ENCODE data around the gene DRGX.

Gene DRGX

DNA sequence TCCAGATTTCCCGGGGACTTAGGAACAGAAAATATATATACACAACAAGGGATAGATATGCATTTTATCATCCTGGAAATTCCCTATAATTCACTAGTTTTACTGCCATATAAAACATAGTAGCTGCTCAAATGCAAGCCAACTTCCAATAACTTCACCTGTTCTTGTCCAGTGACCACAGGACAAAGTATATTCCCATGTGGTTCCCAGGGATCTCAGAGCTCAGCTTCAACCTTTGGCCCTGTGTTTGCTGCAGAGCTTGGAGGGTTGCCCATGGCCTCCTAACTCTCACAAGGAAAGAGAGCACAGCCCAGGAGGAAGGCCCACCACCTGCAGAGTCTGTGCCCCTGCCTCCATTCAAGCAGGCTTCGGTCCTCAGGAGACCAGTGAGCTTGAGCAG lies 4.5 kb upstream of the DRGX start (continued):
- TF ChIP-seq ZNF561 (tag by site-specific recombination; IDR thresholded peaks at IDR 0.05; ENCODE audit: borderline replicate concordance): no peak
- no peak for TF ChIP-seq ZNF350 (tag by site-specific recombination; IDR thresholded peaks at IDR 0.05)
- no peak for TF ChIP-seq ZNF585B (tag by site-specific recombination; IDR thresholded peaks at IDR 0.05)
- TF ChIP-seq, protein P1, sequence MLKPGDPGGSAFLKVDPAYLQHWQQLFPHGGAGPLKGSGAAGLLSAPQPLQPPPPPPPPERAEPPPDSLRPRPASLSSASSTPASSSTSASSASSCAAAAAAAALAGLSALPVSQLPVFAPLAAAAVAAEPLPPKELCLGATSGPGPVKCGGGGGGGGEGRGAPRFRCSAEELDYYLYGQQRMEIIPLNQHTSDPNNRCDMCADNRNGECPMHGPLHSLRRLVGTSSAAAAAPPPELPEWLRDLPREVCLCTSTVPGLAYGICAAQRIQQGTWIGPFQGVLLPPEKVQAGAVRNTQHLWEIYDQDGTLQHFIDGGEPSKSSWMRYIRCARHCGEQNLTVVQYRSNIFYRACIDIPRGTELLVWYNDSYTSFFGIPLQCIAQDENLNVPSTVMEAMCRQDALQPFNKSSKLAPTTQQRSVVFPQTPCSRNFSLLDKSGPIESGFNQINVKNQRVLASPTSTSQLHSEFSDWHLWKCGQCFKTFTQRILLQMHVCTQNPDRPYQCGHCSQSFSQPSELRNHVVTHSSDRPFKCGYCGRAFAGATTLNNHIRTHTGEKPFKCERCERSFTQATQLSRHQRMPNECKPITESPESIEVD (tag by site-specific recombination; IDR thresholded peaks at IDR 0.05): no peak
- TF ChIP-seq ZNF768 (tag by site-specific recombination; IDR thresholded peaks at IDR 0.05): no peak
- no peak for TF ChIP-seq ZNF184 (tag by site-specific recombination; IDR thresholded peaks at IDR 0.05)
- no peak for TF ChIP-seq GFI1B (tag by site-specific recombination; IDR thresholded peaks at IDR 0.05)
- TF ChIP-seq ZNF354C (tag by site-specific recombination; IDR thresholded peaks at IDR 0.05; ENCODE audit: borderline replicate concordance, low read depth): no peak

DNA sequence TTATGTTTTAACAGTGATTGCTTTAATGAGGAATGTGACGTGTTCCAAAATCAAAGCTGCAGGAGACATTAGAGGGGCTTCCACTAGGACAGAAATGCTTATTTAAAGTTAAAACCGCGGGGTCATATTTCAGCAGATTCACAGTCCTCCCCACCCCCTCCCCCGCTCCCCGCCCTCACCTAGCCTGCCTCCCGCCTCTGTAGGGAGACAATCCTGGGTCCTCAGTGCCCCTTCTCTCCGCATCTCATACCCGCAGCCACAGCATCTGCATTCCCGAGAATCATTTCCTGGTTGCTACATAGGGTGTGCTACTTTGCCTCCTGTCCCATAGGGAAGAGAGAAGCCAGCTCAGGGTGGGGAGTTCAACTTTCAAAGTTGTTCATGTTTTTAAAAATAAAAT lies 3.1 kb upstream of the DRGX start:
- H3K4me3 ChIP-seq (ENCODE audit: low read depth, low read length): no peak overlapping the region
- peaks cover 2% of the 10 kb centered on the region for H3K4me1 ChIP-seq (ENCODE audit: control insufficient read depth, insufficient read depth, low read length)
- no peaks in the 10 kb centered on the region for H3K36me3 ChIP-seq (ENCODE audit: control insufficient read depth in 2 of 2, insufficient read depth in 1 of 2, low read length in 2 of 2)
- ChIA-PET POLR2A (no interaction called here), CTCF (interaction anchor here (2.3 kb wide), 1 partner anchor 9 kb away, joined by 13 read pairs; no protein-coding TSS in a partner anchor)
- no peaks in the 10 kb centered on the region for H3K9me3 ChIP-seq (ENCODE audit: control insufficient read depth, insufficient read depth, low read depth, low read length)
- TF ChIP-seq ZNF521 (tag by site-specific recombination; IDR thresholded peaks at IDR 0.05): no peak
- TF ChIP-seq SALL2 (tag by site-specific recombination; IDR thresholded peaks at IDR 0.05; ENCODE audit: borderline replicate concordance): no peak
- no peak for TF ChIP-seq ZNF112 (tag by site-specific recombination; IDR thresholded peaks at IDR 0.05)
- TF ChIP-seq, protein P2, sequence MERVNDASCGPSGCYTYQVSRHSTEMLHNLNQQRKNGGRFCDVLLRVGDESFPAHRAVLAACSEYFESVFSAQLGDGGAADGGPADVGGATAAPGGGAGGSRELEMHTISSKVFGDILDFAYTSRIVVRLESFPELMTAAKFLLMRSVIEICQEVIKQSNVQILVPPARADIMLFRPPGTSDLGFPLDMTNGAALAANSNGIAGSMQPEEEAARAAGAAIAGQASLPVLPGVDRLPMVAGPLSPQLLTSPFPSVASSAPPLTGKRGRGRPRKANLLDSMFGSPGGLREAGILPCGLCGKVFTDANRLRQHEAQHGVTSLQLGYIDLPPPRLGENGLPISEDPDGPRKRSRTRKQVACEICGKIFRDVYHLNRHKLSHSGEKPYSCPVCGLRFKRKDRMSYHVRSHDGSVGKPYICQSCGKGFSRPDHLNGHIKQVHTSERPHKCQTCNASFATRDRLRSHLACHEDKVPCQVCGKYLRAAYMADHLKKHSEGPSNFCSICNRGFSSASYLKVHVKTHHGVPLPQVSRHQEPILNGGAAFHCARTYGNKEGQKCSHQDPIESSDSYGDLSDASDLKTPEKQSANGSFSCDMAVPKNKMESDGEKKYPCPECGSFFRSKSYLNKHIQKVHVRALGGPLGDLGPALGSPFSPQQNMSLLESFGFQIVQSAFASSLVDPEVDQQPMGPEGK (tag by site-specific recombination; IDR thresholded peaks at IDR 0.05): no peak
- TF ChIP-seq ZNF398 (tag by site-specific recombination; IDR thresholded peaks at IDR 0.05): no peak
- H3K27ac ChIP-seq (ENCODE audit: extremely low read depth, low read depth, low read length): no peak overlapping the region

DNA sequence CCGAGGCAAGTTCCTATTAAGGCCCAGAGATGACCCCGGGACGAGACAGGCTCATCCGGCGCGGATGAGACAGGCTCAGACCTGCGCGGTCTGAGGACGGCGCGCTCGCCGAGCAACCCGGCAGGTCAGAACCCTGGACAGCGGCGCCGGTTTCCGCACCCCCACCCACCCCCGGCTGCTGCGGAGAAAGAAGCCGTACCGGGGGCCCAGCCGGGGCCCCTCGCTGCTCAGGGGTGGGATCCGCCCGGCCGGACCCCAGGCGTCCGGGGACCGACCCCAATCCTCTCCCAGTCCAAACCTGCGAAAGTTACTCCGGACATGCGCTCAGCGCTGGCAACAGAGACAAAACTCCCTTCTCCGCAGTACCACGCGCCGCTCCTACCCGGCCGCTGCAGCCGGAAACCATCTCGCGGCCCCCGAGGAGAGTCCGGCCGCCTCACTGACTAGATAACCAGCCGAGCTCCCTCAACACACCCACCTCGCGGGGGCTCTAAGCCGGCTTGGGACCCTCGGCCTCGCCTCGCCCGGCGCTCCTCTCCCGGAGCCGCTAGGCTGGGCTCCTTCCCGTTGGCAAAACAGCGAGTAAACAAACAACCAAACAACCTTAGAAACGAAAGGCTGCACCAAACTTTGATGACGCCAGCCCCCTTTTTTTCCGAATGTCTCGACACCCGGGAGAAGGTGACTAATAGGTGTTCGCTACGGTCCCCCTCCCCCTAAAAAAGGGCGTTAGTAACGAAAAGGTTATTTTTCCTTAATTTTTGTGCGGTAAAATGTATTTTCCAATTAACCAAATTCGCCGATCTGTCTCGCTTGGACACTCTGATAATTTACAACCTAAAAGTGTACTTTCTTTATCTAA lies 2.3 kb upstream of the DRGX start:
- Histone ChIP-seq H3K4me1 (ENCODE audit: control insufficient read depth, insufficient read depth, low read length) (peaks cover 2% of the 10 kb centered on the region), H3K36me3 (ENCODE audit: control insufficient read depth in 2 of 2, insufficient read depth in 1 of 2, low read length in 2 of 2) (no peaks in the 10 kb centered on the region), H3K4me3 (ENCODE audit: low read depth, low read length) (peak overlapping the region; percentile 26), H3K9me3 (ENCODE audit: control insufficient read depth, insufficient read depth, low read depth, low read length) (no peaks in the 10 kb centered on the region), H3K27ac (ENCODE audit: extremely low read depth, low read depth, low read length) (no peak overlapping the region)
- CTCF ChIA-PET: interaction anchor here (0.5 to 2.3 kb wide), 3 partner anchors 9 to 545 kb away, joined by 4 to 13 read pairs (median 7); no protein-coding TSS in a partner anchor
- POLR2A ChIA-PET: no interaction called here
- no peak for TF ChIP-seq GFI1B (tag by site-specific recombination; IDR thresholded peaks at IDR 0.05)
- TF ChIP-seq SCRT2 (tag by site-specific recombination; IDR thresholded peaks at IDR 0.05): no peak
- TF ChIP-seq TCF7L2 (IDR thresholded peaks at IDR 0.05; ENCODE audit: borderline replicate concordance, low read depth, low read length): no peak
- TF ChIP-seq GLIS1 (tag by site-specific recombination; IDR thresholded peaks at IDR 0.05): peak; percentile 11; the same call in 1 of the 2 replicates
- no peak for TF ChIP-seq YY1 (tag by site-specific recombination; IDR thresholded peaks at IDR 0.05)
- peak; percentile 43 for TF ChIP-seq ZBTB26 (tag by site-specific recombination; optimal IDR thresholded peaks at IDR 0.05)
- 0 out of 2 replicates have a peak, but pooled peaks have one; percentile 8 for TF ChIP-seq ZFHX2 (tag by site-specific recombination; conservative IDR thresholded peaks at IDR 0.05)
- TF ChIP-seq ZNF324 (tag by site-specific recombination; IDR thresholded peaks at IDR 0.05): no peak
- TF ChIP-seq ZNF707 (tag by site-specific recombination; IDR thresholded peaks at IDR 0.05): no peak
- no peak for TF ChIP-seq ZNF248 (tag by site-specific recombination; IDR thresholded peaks at IDR 0.05)
- no peak for TF ChIP-seq ZNF133 (tag by site-specific recombination; IDR thresholded peaks at IDR 0.05)
- peak; percentile 41; the same call in 1 of the 2 replicates for TF ChIP-seq ZBTB20 (tag by site-specific recombination; IDR thresholded peaks at IDR 0.05)
- TF ChIP-seq ZNF433 (tag by site-specific recombination; IDR thresholded peaks at IDR 0.05; ENCODE audit: low read depth): no peak
- TF ChIP-seq ZNF302 (tag by site-specific recombination; IDR thresholded peaks at IDR 0.05; ENCODE audit: low read depth): no peak
- TF ChIP-seq ZNF600 (tag by site-specific recombination; IDR thresholded peaks at IDR 0.05): peak; percentile 92

Measured in HEK293 (cell line).